ENCODE measurements around the gene SF1. TPM values are rescaled to one million over a fixed set of nuclear protein-coding genes. Genes with fewer than 3 reads are reported as not detected.

The SF1 gene
- total RNA-seq, 1 experiment from 2014 or later, result 360 TPM

DNA sequence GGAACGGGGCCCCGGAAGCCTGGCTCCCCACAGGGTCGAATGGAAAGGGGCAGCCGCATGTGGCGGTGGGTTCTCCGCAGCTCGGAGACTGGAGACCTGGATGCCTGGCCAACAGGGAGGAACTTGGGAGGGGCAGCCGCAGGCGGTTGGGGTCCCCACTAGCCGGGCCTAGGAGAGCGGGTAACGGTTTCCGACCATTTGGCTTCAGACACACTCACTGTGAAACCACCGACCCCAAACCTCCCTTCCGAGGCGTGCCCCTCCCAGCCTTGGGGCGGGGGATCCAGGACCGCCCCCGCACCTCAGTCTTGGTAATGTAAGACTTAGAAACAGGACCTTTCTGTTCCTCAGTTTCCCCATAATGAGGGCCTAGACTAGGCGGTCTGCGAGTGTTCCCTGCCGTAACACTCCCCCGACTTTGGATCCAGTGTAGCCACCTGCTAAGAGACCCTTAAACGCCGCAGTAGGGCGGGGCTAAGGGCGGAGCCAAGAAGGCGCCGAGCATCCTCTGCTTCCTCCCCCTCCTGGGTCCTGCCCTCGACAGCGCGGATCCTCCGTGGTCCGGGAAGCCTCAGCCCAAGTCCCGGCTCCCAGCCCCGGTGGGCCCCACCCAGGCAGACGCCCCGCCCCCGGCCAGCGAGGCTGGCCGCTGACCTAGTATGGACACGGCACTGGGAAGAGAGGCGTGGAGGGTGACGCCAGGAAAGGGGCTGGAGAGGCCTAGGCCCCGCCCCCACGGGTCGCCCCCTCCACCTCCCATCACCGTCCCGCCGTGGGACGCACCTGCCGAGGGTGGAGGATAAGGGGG lies 32.6 kb downstream of the SF1 start:
- intact Hi-C loops (cut with micrococcal nuclease; ENCODE audit: unreplicated experiment) (no loop called here), in situ Hi-C loops (cut with HindIII; ENCODE audit: low pct_unique_long_range_greater_than_20kb, low sequenced_read_pairs) (no loop called here)
- peak; percentile 21 for ATAC-seq
- ChIA-PET CTCF (no interaction called here), POLR2A (no interaction called here)
- no peak for DNase-seq (ENCODE audit: low read depth, low spot score)
- Histone ChIP-seq H3K9me3 (ENCODE audit: control insufficient read depth, insufficient read depth, low read depth, low read length) (no peaks in the 10 kb centered on the region), H3K27ac (ENCODE audit: low read length) (no peak overlapping the region), H3K27me3 (ENCODE audit: control insufficient read depth, insufficient read depth, low read length) (no peaks in the 10 kb centered on the region), H3K4me3 (ENCODE audit: low read depth in 2 of 2, low read length in 2 of 2) (peak overlapping the region; percentile 39 to 71), H3K4me1 (ENCODE audit: control insufficient read depth, insufficient read depth, low read length) (peaks cover 13% of the 10 kb centered on the region), H3K36me3 (ENCODE audit: control insufficient read depth, insufficient read depth, low read length) (no peaks in the 10 kb centered on the region; the same call in 1 of the 2 replicates)
- BruUV-seq (replicated peaks), result no TSS peak
- no peak for TF ChIP-seq TCF7L2 (IDR thresholded peaks at IDR 0.05; ENCODE audit: low read depth, low read length)
- no peak for TF ChIP-seq SIN3A (IDR thresholded peaks at IDR 0.05; ENCODE audit: borderline replicate concordance, insufficient read depth, low read depth, low read length)
- TF ChIP-seq, protein P1, sequence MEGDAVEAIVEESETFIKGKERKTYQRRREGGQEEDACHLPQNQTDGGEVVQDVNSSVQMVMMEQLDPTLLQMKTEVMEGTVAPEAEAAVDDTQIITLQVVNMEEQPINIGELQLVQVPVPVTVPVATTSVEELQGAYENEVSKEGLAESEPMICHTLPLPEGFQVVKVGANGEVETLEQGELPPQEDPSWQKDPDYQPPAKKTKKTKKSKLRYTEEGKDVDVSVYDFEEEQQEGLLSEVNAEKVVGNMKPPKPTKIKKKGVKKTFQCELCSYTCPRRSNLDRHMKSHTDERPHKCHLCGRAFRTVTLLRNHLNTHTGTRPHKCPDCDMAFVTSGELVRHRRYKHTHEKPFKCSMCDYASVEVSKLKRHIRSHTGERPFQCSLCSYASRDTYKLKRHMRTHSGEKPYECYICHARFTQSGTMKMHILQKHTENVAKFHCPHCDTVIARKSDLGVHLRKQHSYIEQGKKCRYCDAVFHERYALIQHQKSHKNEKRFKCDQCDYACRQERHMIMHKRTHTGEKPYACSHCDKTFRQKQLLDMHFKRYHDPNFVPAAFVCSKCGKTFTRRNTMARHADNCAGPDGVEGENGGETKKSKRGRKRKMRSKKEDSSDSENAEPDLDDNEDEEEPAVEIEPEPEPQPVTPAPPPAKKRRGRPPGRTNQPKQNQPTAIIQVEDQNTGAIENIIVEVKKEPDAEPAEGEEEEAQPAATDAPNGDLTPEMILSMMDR (IDR thresholded peaks at IDR 0.05), result no peak
- TF ChIP-seq, protein P2, sequence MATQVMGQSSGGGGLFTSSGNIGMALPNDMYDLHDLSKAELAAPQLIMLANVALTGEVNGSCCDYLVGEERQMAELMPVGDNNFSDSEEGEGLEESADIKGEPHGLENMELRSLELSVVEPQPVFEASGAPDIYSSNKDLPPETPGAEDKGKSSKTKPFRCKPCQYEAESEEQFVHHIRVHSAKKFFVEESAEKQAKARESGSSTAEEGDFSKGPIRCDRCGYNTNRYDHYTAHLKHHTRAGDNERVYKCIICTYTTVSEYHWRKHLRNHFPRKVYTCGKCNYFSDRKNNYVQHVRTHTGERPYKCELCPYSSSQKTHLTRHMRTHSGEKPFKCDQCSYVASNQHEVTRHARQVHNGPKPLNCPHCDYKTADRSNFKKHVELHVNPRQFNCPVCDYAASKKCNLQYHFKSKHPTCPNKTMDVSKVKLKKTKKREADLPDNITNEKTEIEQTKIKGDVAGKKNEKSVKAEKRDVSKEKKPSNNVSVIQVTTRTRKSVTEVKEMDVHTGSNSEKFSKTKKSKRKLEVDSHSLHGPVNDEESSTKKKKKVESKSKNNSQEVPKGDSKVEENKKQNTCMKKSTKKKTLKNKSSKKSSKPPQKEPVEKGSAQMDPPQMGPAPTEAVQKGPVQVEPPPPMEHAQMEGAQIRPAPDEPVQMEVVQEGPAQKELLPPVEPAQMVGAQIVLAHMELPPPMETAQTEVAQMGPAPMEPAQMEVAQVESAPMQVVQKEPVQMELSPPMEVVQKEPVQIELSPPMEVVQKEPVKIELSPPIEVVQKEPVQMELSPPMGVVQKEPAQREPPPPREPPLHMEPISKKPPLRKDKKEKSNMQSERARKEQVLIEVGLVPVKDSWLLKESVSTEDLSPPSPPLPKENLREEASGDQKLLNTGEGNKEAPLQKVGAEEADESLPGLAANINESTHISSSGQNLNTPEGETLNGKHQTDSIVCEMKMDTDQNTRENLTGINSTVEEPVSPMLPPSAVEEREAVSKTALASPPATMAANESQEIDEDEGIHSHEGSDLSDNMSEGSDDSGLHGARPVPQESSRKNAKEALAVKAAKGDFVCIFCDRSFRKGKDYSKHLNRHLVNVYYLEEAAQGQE (IDR thresholded peaks at IDR 0.05; ENCODE audit: insufficient read depth in 1 of 2, low read depth in 2 of 2, low read length in 1 of 2), result no peak
- no peak for TF ChIP-seq POLR2AphosphoS5 (IDR thresholded peaks at IDR 0.05; ENCODE audit: low read depth, low read length)

DNA sequence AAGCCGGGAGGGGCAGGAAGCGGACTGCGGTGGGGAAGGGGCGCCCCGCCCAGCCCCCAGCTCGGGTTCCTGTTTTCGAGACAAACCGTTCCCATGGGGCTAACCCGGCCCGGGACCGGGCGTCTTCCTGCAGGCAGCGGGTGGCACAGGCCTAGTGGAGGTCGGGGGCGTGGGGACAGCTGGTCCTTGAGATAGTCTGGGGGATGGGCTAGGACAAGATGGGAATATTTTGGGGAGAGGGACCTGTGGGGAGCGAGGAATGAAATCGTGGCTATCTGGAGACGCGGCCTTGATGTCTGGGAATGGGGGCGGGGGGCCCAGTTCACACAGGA lies 33.2 kb downstream of the SF1 start:
- ATAC-seq, result no peak
- ChIA-PET CTCF (no interaction called here), POLR2A (no interaction called here)
- Histone ChIP-seq H3K36me3 (ENCODE audit: control insufficient read depth, insufficient read depth, low read length) (no peaks in the 10 kb centered on the region; the same call in 1 of the 2 replicates), H3K4me3 (ENCODE audit: low read depth in 2 of 2, low read length in 2 of 2) (peak overlapping the region; percentile 39 to 71), H3K27ac (ENCODE audit: low read length) (no peak overlapping the region), H3K9me3 (ENCODE audit: control insufficient read depth, insufficient read depth, low read depth, low read length) (no peaks in the 10 kb centered on the region), H3K4me1 (ENCODE audit: control insufficient read depth, insufficient read depth, low read length) (peaks cover 13% of the 10 kb centered on the region), H3K27me3 (ENCODE audit: control insufficient read depth, insufficient read depth, low read length) (no peaks in the 10 kb centered on the region)
- TF ChIP-seq SIN3A (IDR thresholded peaks at IDR 0.05; ENCODE audit: borderline replicate concordance, insufficient read depth, low read depth, low read length) (no peak), POLR2AphosphoS5 (IDR thresholded peaks at IDR 0.05; ENCODE audit: low read depth, low read length) (no peak)
- TF ChIP-seq, protein P2 (IDR thresholded peaks at IDR 0.05; ENCODE audit: insufficient read depth in 1 of 2, low read depth in 2 of 2, low read length in 1 of 2), result no peak
- intact Hi-C loops (cut with micrococcal nuclease; ENCODE audit: unreplicated experiment) (no loop called here), in situ Hi-C loops (cut with HindIII; ENCODE audit: low pct_unique_long_range_greater_than_20kb, low sequenced_read_pairs) (no loop called here)
- DNase-seq (ENCODE audit: low read depth, low spot score), result no peak
- BruUV-seq (replicated peaks), result no TSS peak
